Neural progenitor cell (in vitro differentiated cells): ENCODE results near the gene MIB1. TPM values are rescaled to one million over a fixed set of nuclear protein-coding genes. Genes with fewer than 3 reads are reported as not detected.

ENCODE experiments used
- DNase-seq: peaks from one replicate; pipeline ENCODE4 v3.0.0-alpha.2; 2016; ENCODE audit warnings: low spot score
- H2AFZ ChIP-seq: fragments of 200-600 bp; sonication (generic); replicated peaks from 2 replicates; pipeline ENCODE4 v1.6.1; 2016; ENCODE audit warnings: antibody characterized with exemption
- H3F3A ChIP-seq: fragments of 200-600 bp; sonication (generic); 2 replicates; pipeline ENCODE4 v1.6.1; 2016; ENCODE audit warnings: antibody characterized with exemption, low read depth
- H3K27ac ChIP-seq: fragments of 200-600 bp; sonication (generic); 2 replicates; pipeline ENCODE4 v1.5.1; 2016; ENCODE audit warnings: mild to moderate bottlenecking
- H3K27me3 ChIP-seq: fragments of 200-600 bp; sonication (generic); 2 replicates; pipeline ENCODE4 v1.6.1; 2016; ENCODE audit warnings: mild to moderate bottlenecking, moderate library complexity
- H3K36me3 ChIP-seq: fragments of 200-600 bp; sonication (generic); 2 replicates; pipeline ENCODE4 v1.5.1; 2016
- H3K4me1 ChIP-seq: fragments of 200-600 bp; sonication (generic); 2 replicates; pipeline ENCODE4 v1.6.1; 2016; ENCODE audit warnings: mixed run types
- H3K4me2 ChIP-seq: fragments of 200-600 bp; sonication (generic); 2 replicates; pipeline ENCODE4 v1.6.1; 2016
- H3K4me3 ChIP-seq: fragments of 200-600 bp; sonication (generic); 2 replicates; pipeline ENCODE4 v1.5.1; 2016
- H3K79me2 ChIP-seq: fragments of 200-600 bp; sonication (generic); 2 replicates; pipeline ENCODE4 v1.6.1; 2016; ENCODE audit warnings: low read depth
- H3K9ac ChIP-seq: fragments of 200-600 bp; sonication (generic); 2 replicates; pipeline ENCODE4 v1.6.1; 2016
- H3K9me3 ChIP-seq: fragments of 200-600 bp; sonication (generic); 2 replicates; pipeline ENCODE4 v1.5.1; 2016; ENCODE audit warnings: low read depth
- H4K20me1 ChIP-seq: fragments of 200-600 bp; sonication (generic); 2 replicates; pipeline ENCODE4 v1.6.1; 2016; ENCODE audit warnings: low read depth
- H3K27ac Mint-ChIP-seq: 3 replicates; pipeline ENCODE4 v1.8.0; 2021; ENCODE audit warnings: mixed read lengths
- H3K27me3 Mint-ChIP-seq: 2 replicates; pipeline ENCODE4 v1.8.0; 2022; ENCODE audit warnings: low read depth, mild to moderate bottlenecking, inconsistent platforms, moderate library complexity, mixed read lengths; ENCODE audit not compliant: insufficient read depth
- H3K36me3 Mint-ChIP-seq: 3 replicates; pipeline ENCODE4 v1.8.0; 2021; ENCODE audit warnings: mixed read lengths
- H3K4me1 Mint-ChIP-seq: 3 replicates; pipeline ENCODE4 v1.8.0; 2021; ENCODE audit warnings: mixed read lengths
- H3K4me3 Mint-ChIP-seq: 3 replicates; pipeline ENCODE4 v1.8.0; 2021; ENCODE audit warnings: mild to moderate bottlenecking, moderate library complexity, mixed read lengths
- H3K9me3 Mint-ChIP-seq: 3 replicates; pipeline ENCODE4 v1.8.0; 2020; ENCODE audit warnings: mixed read lengths
- EZH2 ChIP-seq: fragments of 200-600 bp; sonication (generic); IDR thresholded peaks from 2 replicates; pipeline ENCODE4 v1.6.1; 2017; ENCODE audit warnings: antibody characterized with exemption, mild to moderate bottlenecking, moderate library complexity
- EZH2phosphoT487 ChIP-seq: fragments of 200-600 bp; sonication (generic); IDR thresholded peaks from 2 replicates; pipeline ENCODE4 v1.6.1; 2017; ENCODE audit warnings: antibody characterized with exemption
- total RNA-seq: library from RNA; depleted of rRNA; stranded (reverse); fragments of >200 nt; gene quantifications from 2 replicates; pipeline ENCODE4 v1.2.3, GENCODE V29; 2015; ENCODE audit warnings: low replicate concordance
- TF ChIP-seq, protein P1 (sequence below): fragments of 200-600 bp; sonication (generic); IDR thresholded peaks from 2 replicates; pipeline ENCODE4 v1.5.1; 2017; ENCODE audit warnings: antibody characterized with exemption, mild to moderate bottlenecking

The MIB1 gene
- total RNA-seq, 1 donor from 2014 or later, result 112 TPM

DNA sequence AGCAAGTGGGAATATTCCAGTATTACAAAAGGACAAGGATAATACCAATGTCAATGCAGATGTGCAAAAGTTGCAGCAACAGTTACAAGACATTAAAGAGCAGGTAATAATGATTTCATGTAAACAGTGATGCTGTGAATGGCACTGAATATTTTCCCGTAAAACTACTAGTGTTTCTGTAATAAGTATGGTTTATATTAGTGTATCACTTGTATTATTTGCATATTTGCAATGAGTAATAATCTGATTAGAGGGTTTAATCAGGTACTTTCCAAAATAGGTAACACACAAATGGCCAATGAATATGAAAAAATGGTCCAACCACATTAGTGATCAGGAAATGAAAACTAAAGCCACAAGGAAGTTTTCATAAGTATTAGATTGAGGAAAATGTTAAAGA is 118.0 kb downstream of the MIB1 start:
- no peaks in the 10 kb centered on the region for H3K9me3 Mint-ChIP-seq
- no peaks in the 10 kb centered on the region for H3K4me1 ChIP-seq
- no peak overlapping the region for H3K27ac ChIP-seq
- H2AFZ ChIP-seq, result no peak overlapping the region
- H3K4me3 ChIP-seq, result no peak overlapping the region
- H3K27ac Mint-ChIP-seq, result no peak overlapping the region
- H3K4me1 Mint-ChIP-seq, result no peaks in the 10 kb centered on the region
- no peaks in the 10 kb centered on the region for H3K27me3 ChIP-seq
- no peak for TF ChIP-seq EZH2phosphoT487
- TF ChIP-seq, protein P1, sequence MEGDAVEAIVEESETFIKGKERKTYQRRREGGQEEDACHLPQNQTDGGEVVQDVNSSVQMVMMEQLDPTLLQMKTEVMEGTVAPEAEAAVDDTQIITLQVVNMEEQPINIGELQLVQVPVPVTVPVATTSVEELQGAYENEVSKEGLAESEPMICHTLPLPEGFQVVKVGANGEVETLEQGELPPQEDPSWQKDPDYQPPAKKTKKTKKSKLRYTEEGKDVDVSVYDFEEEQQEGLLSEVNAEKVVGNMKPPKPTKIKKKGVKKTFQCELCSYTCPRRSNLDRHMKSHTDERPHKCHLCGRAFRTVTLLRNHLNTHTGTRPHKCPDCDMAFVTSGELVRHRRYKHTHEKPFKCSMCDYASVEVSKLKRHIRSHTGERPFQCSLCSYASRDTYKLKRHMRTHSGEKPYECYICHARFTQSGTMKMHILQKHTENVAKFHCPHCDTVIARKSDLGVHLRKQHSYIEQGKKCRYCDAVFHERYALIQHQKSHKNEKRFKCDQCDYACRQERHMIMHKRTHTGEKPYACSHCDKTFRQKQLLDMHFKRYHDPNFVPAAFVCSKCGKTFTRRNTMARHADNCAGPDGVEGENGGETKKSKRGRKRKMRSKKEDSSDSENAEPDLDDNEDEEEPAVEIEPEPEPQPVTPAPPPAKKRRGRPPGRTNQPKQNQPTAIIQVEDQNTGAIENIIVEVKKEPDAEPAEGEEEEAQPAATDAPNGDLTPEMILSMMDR, result no peak
- TF ChIP-seq EZH2, result no peak
- H3K27me3 Mint-ChIP-seq, result no peaks in the 10 kb centered on the region
- DNase-seq, result no peak
- no peak overlapping the region for H3K9ac ChIP-seq
- peaks cover 25% of the 10 kb centered on the region for H3K36me3 ChIP-seq
- no peak overlapping the region for H3K4me2 ChIP-seq
- H3K79me2 ChIP-seq, result no peaks in the 10 kb centered on the region
- H4K20me1 ChIP-seq, result no peaks in the 10 kb centered on the region
- no peaks in the 10 kb centered on the region for H3K9me3 ChIP-seq
- H3F3A ChIP-seq, result no peaks in the 10 kb centered on the region
- H3K4me3 Mint-ChIP-seq, result no peak overlapping the region
- H3K36me3 Mint-ChIP-seq, result peaks cover 43% of the 10 kb centered on the region

DNA sequence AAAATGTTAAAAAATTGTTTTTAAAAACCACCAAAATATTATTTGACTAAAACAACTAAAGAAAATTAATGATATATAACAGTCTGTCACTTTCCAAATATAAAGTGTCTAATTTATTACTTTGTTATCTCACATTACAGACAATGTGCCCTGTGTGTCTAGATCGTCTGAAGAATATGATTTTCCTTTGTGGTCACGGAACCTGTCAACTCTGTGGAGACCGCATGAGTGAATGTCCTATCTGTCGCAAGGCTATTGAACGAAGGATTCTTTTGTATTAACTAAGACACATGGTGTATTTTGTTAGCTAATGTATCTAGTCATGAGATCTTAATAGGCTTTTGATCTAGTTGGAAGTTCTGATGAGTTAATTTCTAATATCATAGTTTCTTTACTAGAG is 123.8 kb downstream of the MIB1 start:
- TF ChIP-seq EZH2phosphoT487, result no peak
- TF ChIP-seq EZH2, result no peak
- TF ChIP-seq, protein P1, result no peak
- Histone ChIP-seq H3K4me3 (no peak overlapping the region), H3K27ac (no peak overlapping the region), H3K79me2 (no peaks in the 10 kb centered on the region), H3K9me3 (no peaks in the 10 kb centered on the region), H3K36me3 (peaks cover 15% of the 10 kb centered on the region), H3K4me2 (no peak overlapping the region), H3K27me3 (no peaks in the 10 kb centered on the region), H3K4me1 (no peaks in the 10 kb centered on the region), H3F3A (no peaks in the 10 kb centered on the region), H2AFZ (no peak overlapping the region), H3K9ac (no peak overlapping the region), H4K20me1 (no peaks in the 10 kb centered on the region)
- H3K4me3 Mint-ChIP-seq, result no peak overlapping the region
- H3K27ac Mint-ChIP-seq, result no peak overlapping the region
- DNase-seq, result no peak
- no peaks in the 10 kb centered on the region for H3K9me3 Mint-ChIP-seq
- no peaks in the 10 kb centered on the region for H3K27me3 Mint-ChIP-seq
- H3K36me3 Mint-ChIP-seq, result peaks cover 32% of the 10 kb centered on the region
- H3K4me1 Mint-ChIP-seq, result no peaks in the 10 kb centered on the region

DNA sequence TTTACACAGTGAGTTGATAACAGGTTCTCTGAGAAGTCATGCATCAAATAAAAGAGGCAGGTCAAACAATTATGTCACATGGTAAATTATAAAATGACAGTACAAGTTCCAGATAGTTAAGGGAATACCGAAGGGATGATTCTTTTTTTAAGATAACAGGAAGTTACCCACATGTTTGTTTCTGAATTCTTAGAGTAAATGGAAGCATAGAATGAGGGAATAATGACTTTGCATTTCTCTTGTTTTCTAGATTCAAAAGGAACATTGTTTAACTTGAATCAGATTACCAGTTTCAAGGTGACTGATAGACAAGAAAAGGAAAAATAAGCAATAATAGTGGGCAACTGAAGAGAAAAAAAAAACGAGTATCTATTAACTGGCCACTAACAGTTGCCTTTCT is 124.5 kb downstream of the MIB1 start:
- H4K20me1 ChIP-seq, result no peaks in the 10 kb centered on the region
- no peaks in the 10 kb centered on the region for H3K27me3 ChIP-seq
- Mint-ChIP-seq H3K27ac (no peak overlapping the region), H3K36me3 (peaks cover 30% of the 10 kb centered on the region), H3K4me1 (no peaks in the 10 kb centered on the region), H3K27me3 (no peaks in the 10 kb centered on the region), H3K9me3 (no peaks in the 10 kb centered on the region), H3K4me3 (no peak overlapping the region)
- H3K4me1 ChIP-seq, result no peaks in the 10 kb centered on the region
- H3K36me3 ChIP-seq, result peaks cover 20% of the 10 kb centered on the region
- no peak for DNase-seq
- no peak overlapping the region for H3K9ac ChIP-seq
- H2AFZ ChIP-seq, result no peak overlapping the region
- no peaks in the 10 kb centered on the region for H3F3A ChIP-seq
- no peak overlapping the region for H3K4me3 ChIP-seq
- H3K79me2 ChIP-seq, result no peaks in the 10 kb centered on the region
- H3K9me3 ChIP-seq, result no peaks in the 10 kb centered on the region
- no peak overlapping the region for H3K4me2 ChIP-seq
- no peak for TF ChIP-seq EZH2
- TF ChIP-seq, protein P1, result no peak
- no peak for TF ChIP-seq EZH2phosphoT487
- H3K27ac ChIP-seq, result no peak overlapping the region
